Natural killer cell (primary cell): Measurements from ENCODE around the gene ANGEL2. TPM values are rescaled to one million over a fixed set of nuclear protein-coding genes. Genes with fewer than 3 reads are reported as not detected.

Source experiments
- ATAC-seq, 3 donors: fragments of 150-1000 bp in 2 of 3; fragments of 200-7000 bp in 1 of 3; cut with Tn5 transposase; 1 replicate in 1 of 3; 2 replicates in 2 of 3; pipeline ENCODE4 v1.10.0; 2021; ENCODE audit warnings: mild to moderate bottlenecking in 2 of 3, moderate library complexity in 2 of 3
- DNase-seq, 2 donors: peaks; one replicate each; pipeline versions ENCODE4 v3.0.0 to v3.0.0-alpha.2; 2013 to 2021; ENCODE audit warnings: mixed read lengths in 1 of 2
- H3K27ac ChIP-seq: one replicate; pipeline ENCODE4 v1.5.1; 2013; ENCODE audit warnings: mild to moderate bottlenecking, low read length
- H3K27me3 ChIP-seq: one replicate; pipeline ENCODE4 v1.6.1; 2013; ENCODE audit warnings: low read length; ENCODE audit not compliant: control insufficient read depth, insufficient read depth
- H3K36me3 ChIP-seq: one replicate; pipeline ENCODE4 v1.6.1; 2013; ENCODE audit warnings: low read length; ENCODE audit not compliant: control insufficient read depth, insufficient read depth
- H3K4me1 ChIP-seq: one replicate; pipeline ENCODE4 v1.6.1; 2013; ENCODE audit warnings: low read length; ENCODE audit not compliant: control insufficient read depth, insufficient read depth
- H3K4me3 ChIP-seq: one replicate; pipeline ENCODE4 v1.5.1; 2013; ENCODE audit warnings: low read length
- H3K9me3 ChIP-seq: one replicate; pipeline ENCODE4 v1.6.1; 2013; ENCODE audit warnings: low read length; ENCODE audit not compliant: control insufficient read depth, insufficient read depth
- H3K27ac Mint-ChIP-seq, 2 donors: one replicate each; pipeline ENCODE4 v1.8.0; 2022; ENCODE audit warnings: mild to moderate bottlenecking in 2 of 2, mixed read lengths in 2 of 2, moderate library complexity in 1 of 2
- H3K27me3 Mint-ChIP-seq, 2 donors: one replicate each; pipeline ENCODE4 v1.8.0; 2022; ENCODE audit warnings: low read depth in 2 of 2, mixed read lengths in 2 of 2
- H3K36me3 Mint-ChIP-seq: one replicate; pipeline ENCODE4 v1.8.0; 2022; ENCODE audit warnings: mixed read lengths
- H3K4me1 Mint-ChIP-seq, 2 donors: one replicate each; pipeline ENCODE4 v1.8.0; 2022; ENCODE audit warnings: mixed read lengths in 2 of 2
- H3K4me3 Mint-ChIP-seq: one replicate; pipeline ENCODE4 v1.8.0; 2022; ENCODE audit warnings: mild to moderate bottlenecking, moderate library complexity, mixed read lengths
- H3K9me3 Mint-ChIP-seq, 2 donors: one replicate each; pipeline ENCODE4 v1.8.0; 2022; ENCODE audit warnings: mixed read lengths in 2 of 2
- WGBS: methylation state at CpG from one replicate; pipeline ENCODE4 v1.1.7; 2013; ENCODE audit warnings: missing lambda C conversion rate; ENCODE audit not compliant: insufficient coverage; 5-methylcytosine and 5-hydroxymethylcytosine counted together
- intact Hi-C: fragments of 100-400 bp; cut with micrococcal nuclease; formaldehyde crosslinking; loops from one replicate; pipeline ENCODE4 v1.14.2; 2022
- total RNA-seq, 4 donors: library from RNA; stranded (reverse); fragments of 120-200 nt in 1 of 4; gene quantifications; one replicate each; pipeline versions ENCODE4 v1.2.3 to v1.2.4, GENCODE V29; 2013 to 2022
- TF ChIP-seq, protein P1 (sequence below): fragments of 200-600 bp; IDR thresholded peaks from one replicate; pipeline ENCODE4 v1.8.0; 2022; ENCODE audit warnings: antibody characterized with exemption

The ANGEL2 gene
- total RNA-seq, 3 donors from 2014 or later (not counting 1 experiment from before 2014, with no cell fraction given), result 68.1 to 75.3 (median 72.1) TPM

DNA sequence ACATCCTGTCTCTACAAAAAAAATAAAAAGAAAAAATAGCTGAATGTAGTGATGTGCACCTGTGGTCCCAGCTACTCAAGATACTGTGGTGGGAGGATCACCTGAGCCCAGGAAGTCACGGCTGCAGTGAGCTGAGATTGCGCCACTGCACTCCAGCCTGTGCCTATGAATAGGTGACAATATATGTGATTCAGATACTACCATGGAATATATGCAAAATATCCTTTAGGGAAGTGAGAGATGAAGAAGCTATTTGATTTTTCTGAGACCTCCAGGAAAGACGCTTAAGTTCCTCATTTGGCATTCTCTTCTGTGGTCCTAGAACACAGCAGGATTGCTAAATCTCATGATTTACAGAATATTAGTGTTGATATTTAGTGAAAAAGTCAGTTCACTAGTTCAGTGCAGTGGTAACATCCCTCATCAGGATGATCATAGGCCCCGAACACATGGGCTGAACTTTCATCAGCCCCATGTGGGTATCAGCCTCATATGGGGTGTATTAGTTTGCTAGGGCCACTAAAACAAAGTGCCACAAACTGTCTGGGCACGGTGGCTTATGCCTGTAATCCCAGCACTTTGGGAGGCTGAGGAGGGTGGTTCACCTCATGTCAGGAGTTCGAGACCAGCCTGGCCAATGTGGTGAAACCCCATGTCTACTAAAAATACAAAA, 71.3 kb downstream of the ANGEL2 start:
- H3K9me3 ChIP-seq, result no peaks in the 10 kb centered on the region
- no peak overlapping the region for H3K4me3 Mint-ChIP-seq
- DNase-seq (no peak), ATAC-seq (no peak)
- no peaks in the 10 kb centered on the region for H3K36me3 ChIP-seq
- H3K4me1 Mint-ChIP-seq, result no peaks in the 10 kb centered on the region
- peaks cover 16 to 45% of the 10 kb centered on the region in 2 donors for H3K27me3 Mint-ChIP-seq
- WGBS, result 67% methylated on average over 6 of the region's 6 CpGs
- TF ChIP-seq, protein P1, sequence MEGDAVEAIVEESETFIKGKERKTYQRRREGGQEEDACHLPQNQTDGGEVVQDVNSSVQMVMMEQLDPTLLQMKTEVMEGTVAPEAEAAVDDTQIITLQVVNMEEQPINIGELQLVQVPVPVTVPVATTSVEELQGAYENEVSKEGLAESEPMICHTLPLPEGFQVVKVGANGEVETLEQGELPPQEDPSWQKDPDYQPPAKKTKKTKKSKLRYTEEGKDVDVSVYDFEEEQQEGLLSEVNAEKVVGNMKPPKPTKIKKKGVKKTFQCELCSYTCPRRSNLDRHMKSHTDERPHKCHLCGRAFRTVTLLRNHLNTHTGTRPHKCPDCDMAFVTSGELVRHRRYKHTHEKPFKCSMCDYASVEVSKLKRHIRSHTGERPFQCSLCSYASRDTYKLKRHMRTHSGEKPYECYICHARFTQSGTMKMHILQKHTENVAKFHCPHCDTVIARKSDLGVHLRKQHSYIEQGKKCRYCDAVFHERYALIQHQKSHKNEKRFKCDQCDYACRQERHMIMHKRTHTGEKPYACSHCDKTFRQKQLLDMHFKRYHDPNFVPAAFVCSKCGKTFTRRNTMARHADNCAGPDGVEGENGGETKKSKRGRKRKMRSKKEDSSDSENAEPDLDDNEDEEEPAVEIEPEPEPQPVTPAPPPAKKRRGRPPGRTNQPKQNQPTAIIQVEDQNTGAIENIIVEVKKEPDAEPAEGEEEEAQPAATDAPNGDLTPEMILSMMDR, result no peak
- peaks cover 4% of the 10 kb centered on the region for H3K27me3 ChIP-seq
- no peak overlapping the region for H3K4me3 ChIP-seq
- no peaks in the 10 kb centered on the region for H3K4me1 ChIP-seq
- no peak overlapping the region for H3K27ac Mint-ChIP-seq
- H3K27ac ChIP-seq, result no peak overlapping the region
- no peaks in the 10 kb centered on the region for H3K9me3 Mint-ChIP-seq
- intact Hi-C loops, result no loop called here
- no peaks in the 10 kb centered on the region for H3K36me3 Mint-ChIP-seq

DNA sequence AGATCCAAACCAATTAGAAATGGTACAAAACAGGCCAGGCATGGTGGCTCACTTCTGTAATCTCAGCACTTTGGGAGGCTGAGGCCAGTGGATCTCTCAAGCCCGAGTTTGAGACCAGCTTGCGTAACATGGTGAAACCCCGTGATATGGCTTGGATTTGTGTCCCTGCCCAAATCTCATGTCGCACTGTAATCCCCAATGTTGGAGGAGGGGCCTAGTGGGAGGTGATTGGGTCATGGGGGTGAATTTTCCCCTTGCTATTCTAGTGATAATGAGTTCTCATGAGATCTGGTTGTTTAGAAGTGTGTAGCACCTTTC, 72.3 kb downstream of the ANGEL2 start:
- H3K9me3 ChIP-seq, result no peaks in the 10 kb centered on the region
- peaks cover under 1% of the 10 kb centered on the region for H3K27me3 ChIP-seq
- TF ChIP-seq, protein P1, result no peak
- no peaks in the 10 kb centered on the region for H3K36me3 ChIP-seq
- H3K27me3 Mint-ChIP-seq, result peaks cover 7 to 35% of the 10 kb centered on the region in 2 donors
- DNase-seq, result no peak
- H3K4me3 ChIP-seq, result no peak overlapping the region
- no peaks in the 10 kb centered on the region for H3K9me3 Mint-ChIP-seq
- no peak overlapping the region for H3K27ac Mint-ChIP-seq
- no peak overlapping the region for H3K4me3 Mint-ChIP-seq
- no peaks in the 10 kb centered on the region for H3K36me3 Mint-ChIP-seq
- WGBS, result 90% methylated on average over 4 of the region's 4 CpGs
- no peak overlapping the region for H3K27ac ChIP-seq
- no peaks in the 10 kb centered on the region for H3K4me1 ChIP-seq
- H3K4me1 Mint-ChIP-seq, result no peaks in the 10 kb centered on the region
- no peak for ATAC-seq
- intact Hi-C loops, result no loop called here

DNA sequence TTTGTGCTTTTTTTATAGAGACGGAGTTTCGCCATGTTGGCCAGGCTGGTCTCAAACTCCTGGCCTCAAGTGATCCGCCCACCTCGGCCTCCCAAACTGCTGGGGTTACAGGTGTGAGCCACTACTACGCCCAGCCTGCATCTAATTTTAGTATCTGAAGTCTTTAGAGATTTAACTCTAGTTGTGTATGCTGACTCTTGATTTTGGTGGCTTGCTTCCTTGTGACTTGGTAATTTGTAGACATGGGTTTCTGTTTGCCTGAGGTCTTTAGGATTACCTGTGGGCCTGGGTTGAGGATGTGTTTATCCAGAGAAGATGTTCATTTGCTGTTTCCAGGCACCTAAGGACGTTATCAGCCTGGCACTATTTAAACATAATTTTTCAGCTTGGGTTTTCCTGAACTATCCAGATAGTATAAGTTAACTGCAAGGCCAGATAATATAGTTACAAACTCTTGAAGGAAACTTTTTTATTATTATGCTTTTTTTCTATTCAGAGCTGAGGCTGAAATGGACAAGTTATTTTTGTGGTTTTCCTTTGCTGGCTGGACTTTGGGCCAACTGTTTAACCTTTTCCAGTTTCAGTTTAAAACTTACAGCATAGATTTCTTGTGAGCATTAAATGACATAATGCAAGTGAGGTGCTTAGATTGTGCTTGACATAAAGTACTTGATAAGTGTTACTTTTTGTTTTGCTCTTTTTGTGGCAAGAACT, 72.8 kb downstream of the ANGEL2 start:
- H3K36me3 Mint-ChIP-seq, result no peaks in the 10 kb centered on the region
- no peaks in the 10 kb centered on the region for H3K27me3 ChIP-seq
- 92% methylated on average over 5 of the region's 6 CpGs for WGBS
- intact Hi-C loops, result no loop called here
- DNase-seq, result no peak
- no peak overlapping the region for H3K27ac ChIP-seq
- H3K9me3 Mint-ChIP-seq, result no peaks in the 10 kb centered on the region
- no peak for ATAC-seq
- no peaks in the 10 kb centered on the region for H3K36me3 ChIP-seq
- no peaks in the 10 kb centered on the region for H3K4me1 Mint-ChIP-seq
- H3K27ac Mint-ChIP-seq, result no peak overlapping the region
- H3K9me3 ChIP-seq, result no peaks in the 10 kb centered on the region
- H3K4me1 ChIP-seq, result no peaks in the 10 kb centered on the region
- TF ChIP-seq, protein P1, result no peak
- H3K4me3 ChIP-seq, result no peak overlapping the region
- H3K4me3 Mint-ChIP-seq, result no peak overlapping the region
- peaks cover 7 to 32% of the 10 kb centered on the region in 2 donors for H3K27me3 Mint-ChIP-seq

Other genes with a start within 250 kb of the ANGEL2 start
- 10 to 100 TPM; 17.0 to 23.8 (median 23.4) TPM for gene NSL1, start 224.1 kb downstream of the ANGEL2 start, total RNA-seq
- gene TATDN3, start 224.0 kb downstream of the ANGEL2 start, total RNA-seq, result 10 to 100 TPM; 11.6 to 14.6 (median 13.4) TPM
- under 1 TPM in 1 of 3 donors, not detected in 2; 0.80 TPM for gene SPATA45, start 168.2 kb downstream of the ANGEL2 start, total RNA-seq
- 10 to 100 TPM in 2 of 3 donors, 1 to 10 TPM in 1; 8.1 to 15.0 (median 11.4) TPM for gene FLVCR1, start 157.6 kb downstream of the ANGEL2 start, total RNA-seq
- not detected for gene VASH2, start 65.3 kb downstream of the ANGEL2 start, total RNA-seq
- 10 to 100 TPM; 19.6 to 32.7 (median 24.1) TPM for gene RPS6KC1, start 35.4 kb upstream of the ANGEL2 start, total RNA-seq